Mesenchymal stem cell (in vitro differentiated cells and primary cell): ENCODE measurements around the gene NFATC1. TPM values are rescaled to one million over a fixed set of nuclear protein-coding genes. Genes with fewer than 3 reads are reported as not detected.

Experiments used
- DNase-seq: peaks from one replicate; pipeline ENCODE4 v3.0.0-alpha.2; 2013
- H2AFZ ChIP-seq: one replicate; pipeline ENCODE4 v1.6.1; 2013; ENCODE audit warnings: low read depth, mild to moderate bottlenecking, control low read depth, inconsistent platforms, low read length, moderate library complexity
- H2AK5ac ChIP-seq: 2 replicates; pipeline ENCODE4 v1.6.1; 2013; ENCODE audit warnings: low read length, moderate library complexity, mild to moderate bottlenecking, inconsistent platforms; ENCODE audit not compliant: severe bottlenecking
- H2BK120ac ChIP-seq: one replicate; pipeline ENCODE4 v1.6.1; 2013; ENCODE audit warnings: low read depth, mild to moderate bottlenecking, inconsistent platforms, low read length, moderate library complexity
- H2BK12ac ChIP-seq, 2 experiments: one replicate each; pipeline ENCODE4 v1.6.1; 2013; ENCODE audit warnings: inconsistent platforms in 2 of 2, low read length in 2 of 2, mild to moderate bottlenecking in 2 of 2, moderate library complexity in 2 of 2, control low read depth in 1 of 2
- H2BK15ac ChIP-seq: one replicate; pipeline ENCODE4 v1.6.1; 2013; ENCODE audit warnings: mild to moderate bottlenecking, low read depth, inconsistent platforms; ENCODE audit not compliant: poor library complexity, severe bottlenecking
- H2BK5ac ChIP-seq: 2 replicates; pipeline ENCODE4 v1.6.1; 2013; ENCODE audit warnings: low read depth, mild to moderate bottlenecking, low read length, control low read depth, inconsistent platforms; ENCODE audit not compliant: poor library complexity, severe bottlenecking
- H3K14ac ChIP-seq, 2 experiments: one replicate each; pipeline ENCODE4 v1.6.1; 2013; ENCODE audit warnings: inconsistent platforms in 2 of 2, low read length in 2 of 2, control low read depth in 1 of 2, mild to moderate bottlenecking in 1 of 2, moderate library complexity in 1 of 2
- H3K18ac ChIP-seq, 2 experiments: one replicate each; pipeline ENCODE4 v1.6.1; 2013; ENCODE audit warnings: inconsistent platforms in 2 of 2, low read length in 2 of 2, control low read depth in 1 of 2, low read depth in 1 of 2, mild to moderate bottlenecking in 1 of 2
- H3K23ac ChIP-seq, 2 experiments: one replicate each; pipeline ENCODE4 v1.6.1; 2013; ENCODE audit warnings: inconsistent platforms in 2 of 2, low read length in 2 of 2, mild to moderate bottlenecking in 2 of 2, moderate library complexity in 2 of 2, control low read depth in 1 of 2
- H3K27ac ChIP-seq: 2 replicates; pipeline ENCODE4 v1.5.1; 2013; ENCODE audit warnings: mild to moderate bottlenecking, moderate library complexity, low read length, control low read depth, inconsistent platforms; ENCODE audit not compliant: poor library complexity, severe bottlenecking
- H3K27me3 ChIP-seq, 2 experiments: 2 replicates each; pipeline versions ENCODE4 v1.6.1 to v1.7.0; 2013; ENCODE audit warnings: low read length in 2 of 2, mild to moderate bottlenecking in 2 of 2, moderate library complexity in 2 of 2, control low read depth in 1 of 2, inconsistent platforms in 1 of 2; ENCODE audit not compliant: control insufficient read depth in 1 of 2, insufficient read depth in 1 of 2
- H3K36me3 ChIP-seq, 2 experiments: 2 replicates each; pipeline versions ENCODE4 v1.6.1 to v1.7.0; 2013; ENCODE audit warnings: low read length in 2 of 2, control low read depth in 1 of 2, inconsistent platforms in 1 of 2, low read depth in 1 of 2, mild to moderate bottlenecking in 1 of 2; ENCODE audit not compliant: insufficient read depth in 2 of 2, control insufficient read depth in 1 of 2
- H3K4ac ChIP-seq, 2 experiments: one replicate each; pipeline ENCODE4 v1.6.1; 2013; ENCODE audit warnings: inconsistent platforms in 2 of 2, low read length in 2 of 2, mild to moderate bottlenecking in 2 of 2, moderate library complexity in 2 of 2, control low read depth in 1 of 2, low read depth in 1 of 2
- H3K4me1 ChIP-seq: 2 replicates; pipeline ENCODE4 v1.6.1; 2013; ENCODE audit warnings: low read depth, low read length, control low read depth; ENCODE audit not compliant: control insufficient read depth, insufficient read depth
- H3K4me2 ChIP-seq: 2 replicates; pipeline ENCODE4 v1.6.1; 2013; ENCODE audit warnings: low read length, mild to moderate bottlenecking, inconsistent platforms; ENCODE audit not compliant: poor library complexity, severe bottlenecking
- H3K4me3 ChIP-seq, 2 experiments: 2 replicates each; pipeline versions ENCODE4 v1.5.1 to v1.7.0; 2013; ENCODE audit warnings: low read length in 2 of 2, mild to moderate bottlenecking in 2 of 2, control low read depth in 1 of 2, low read depth in 1 of 2; ENCODE audit not compliant: insufficient read depth in 1 of 2
- H3K79me1 ChIP-seq: replicated peaks from 2 replicates; pipeline ENCODE4 v1.6.1; 2013; ENCODE audit warnings: mild to moderate bottlenecking, control low read depth, low read length, inconsistent platforms; ENCODE audit not compliant: poor library complexity, severe bottlenecking
- H3K9ac ChIP-seq: 2 replicates; pipeline ENCODE4 v1.7.0; 2013; ENCODE audit warnings: mild to moderate bottlenecking, low read length, moderate library complexity
- H3K9me3 ChIP-seq: 2 replicates; pipeline ENCODE4 v1.7.0; 2013; ENCODE audit warnings: mild to moderate bottlenecking, low read length; ENCODE audit not compliant: control insufficient read depth
- H4K8ac ChIP-seq: one replicate; pipeline ENCODE4 v1.6.1; 2013; ENCODE audit warnings: inconsistent platforms, mild to moderate bottlenecking, low read length, moderate library complexity
- H4K91ac ChIP-seq: one replicate; pipeline ENCODE4 v1.6.1; 2013; ENCODE audit warnings: mild to moderate bottlenecking, low read length, inconsistent platforms
- WGBS: methylation state at CpG from one replicate; pipeline ENCODE4 v1.1.7; 2013; ENCODE audit warnings: mixed read lengths; 5-methylcytosine and 5-hydroxymethylcytosine counted together
- polyA plus RNA-seq, 2 experiments: library from polyadenylated mRNA; stranded (reverse); fragments of 200-250 nt; gene quantifications; one replicate each; pipeline ENCODE4 v1.2.3, GENCODE V29; 2013

Gene NFATC1
- polyA plus RNA-seq (2013, experiment 1 of 2) = 9.9 TPM
- polyA plus RNA-seq (2013, experiment 2 of 2) = 10.1 TPM

- no peak within 1 kb of the TSS for H3K27ac ChIP-seq
- peak within 1 kb of the TSS; percentile 71 for H2AFZ ChIP-seq
- no peak within 1 kb of the TSS for H2BK15ac ChIP-seq
- H2BK120ac ChIP-seq = peak within 1 kb of the TSS; percentile 34
- H3K9me3 ChIP-seq = no peaks in the 10 kb centered on the region
- no peaks in the 10 kb centered on the region for H3K79me1 ChIP-seq
- DNase-seq = peak; percentile 85
- no peak within 1 kb of the TSS for H2BK5ac ChIP-seq
- H3K9ac ChIP-seq = peak within 1 kb of the TSS; percentile 81
- no peak within 1 kb of the TSS for H3K23ac ChIP-seq
- no peak within 1 kb of the TSS for H2AK5ac ChIP-seq
- peak within 1 kb of the TSS; percentile 71 for H3K4me2 ChIP-seq
- H3K4me1 ChIP-seq = peaks cover 28% of the 10 kb centered on the region
- peak within 1 kb of the TSS; percentile 50 for H4K91ac ChIP-seq
- H2BK12ac ChIP-seq = no peak within 1 kb of the TSS
- peak within 1 kb of the TSS in 1 of 2 experiments; percentile 82 for H3K4ac ChIP-seq
- H3K18ac ChIP-seq = peak within 1 kb of the TSS; percentile 37 to 82
- H4K8ac ChIP-seq = peak within 1 kb of the TSS; percentile 80
- peaks cover 19 to 56% of the 10 kb centered on the region in 2 experiments for H3K27me3 ChIP-seq
- peak within 1 kb of the TSS in 1 of 2 experiments; percentile 60 for H3K14ac ChIP-seq
- WGBS = under 1% methylated on average over 40 of the region's 91 CpGs
- no peaks in the 10 kb centered on the region for H3K36me3 ChIP-seq
- peak within 1 kb of the TSS; percentile 46 to 58 for H3K4me3 ChIP-seq
These were observed at the start of gene NFATC1 for GRCh38 chr18:79395761-79396404. Gene NFATC1, plus strand, starts transcription at chr18:79395930. Its CDS starts 295 bp downstream, at chr18:79396225.

GRCh38 chr18:79345981-79346380 is 49.7 kb upstream of the NFATC1 start:
- Histone ChIP-seq H3K4me2 (no peak overlapping the region), H4K91ac (peak overlapping the region; percentile 79), H3K4me3 (no peak overlapping the region), H2BK5ac (no peak overlapping the region), H2BK15ac (no peak overlapping the region), H2BK120ac (no peak overlapping the region), H3K4me1 (peaks cover 15% of the 10 kb centered on the region), H3K79me1 (peaks cover 2% of the 10 kb centered on the region), H4K8ac (no peak overlapping the region), H2AFZ (no peak overlapping the region), H3K36me3 (peaks cover 50 to 66% of the 10 kb centered on the region in 2 experiments), H3K14ac (no peak overlapping the region), H2BK12ac (no peak overlapping the region), H3K27ac (no peak overlapping the region), H3K9ac (no peak overlapping the region), H3K18ac (no peak overlapping the region), H2AK5ac (no peak overlapping the region), H3K23ac (no peak overlapping the region), H3K27me3 (no peaks in the 10 kb centered on the region), H3K9me3 (no peaks in the 10 kb centered on the region), H3K4ac (peak overlapping the region in 1 of 2 experiments; percentile 41)
- 96% methylated on average over 26 of the region's 26 CpGs for WGBS
- DNase-seq = no peak

- Histone ChIP-seq H2AK5ac (no peak overlapping the region), H2AFZ (no peak overlapping the region), H2BK12ac (no peak overlapping the region), H2BK120ac (no peak overlapping the region), H4K8ac (no peak overlapping the region), H3K4me2 (no peak overlapping the region), H3K9ac (no peak overlapping the region), H2BK15ac (no peak overlapping the region), H3K9me3 (no peaks in the 10 kb centered on the region), H3K27ac (no peak overlapping the region), H3K14ac (no peak overlapping the region), H4K91ac (no peak overlapping the region), H3K18ac (no peak overlapping the region), H3K79me1 (no peaks in the 10 kb centered on the region), H2BK5ac (no peak overlapping the region), H3K27me3 (no peaks in the 10 kb centered on the region), H3K4ac (no peak overlapping the region), H3K4me1 (peaks cover 15% of the 10 kb centered on the region), H3K36me3 (peaks cover 52 to 69% of the 10 kb centered on the region in 2 experiments), H3K4me3 (no peak overlapping the region), H3K23ac (no peak overlapping the region)
- no peak for DNase-seq
- 88% methylated on average over 2 of the region's 5 CpGs for WGBS
These were observed 47.7 kb upstream of the NFATC1 start for GRCh38 chr18:79348066-79348465.

GRCh38 chr18:79352432-79352831 is 43.3 kb upstream of the NFATC1 start:
- no peak overlapping the region for H3K4me2 ChIP-seq

More at GRCh38 chr18:79352432-79352831, 43.3 kb upstream of the NFATC1 start:
- no peak overlapping the region for H3K27ac ChIP-seq
- peaks cover 7% of the 10 kb centered on the region for H3K4me1 ChIP-seq
- no peak overlapping the region for H3K14ac ChIP-seq
- H4K91ac ChIP-seq = no peak overlapping the region
- DNase-seq = no peak
- H3K4me3 ChIP-seq = no peak overlapping the region
- no peaks in the 10 kb centered on the region for H3K9me3 ChIP-seq
- H3K18ac ChIP-seq = no peak overlapping the region
- no peak overlapping the region for H3K4ac ChIP-seq
- H2AK5ac ChIP-seq = no peak overlapping the region
- no peak overlapping the region for H3K9ac ChIP-seq
- H3K36me3 ChIP-seq = peaks cover 35 to 43% of the 10 kb centered on the region in 2 experiments
- 92% methylated on average over 5 of the region's 6 CpGs for WGBS
- no peak overlapping the region for H2BK120ac ChIP-seq
- no peak overlapping the region for H3K23ac ChIP-seq
- no peak overlapping the region for H4K8ac ChIP-seq
- H3K79me1 ChIP-seq = no peaks in the 10 kb centered on the region
- H2BK15ac ChIP-seq = no peak overlapping the region
- no peak overlapping the region for H2AFZ ChIP-seq
- H2BK5ac ChIP-seq = no peak overlapping the region
- H2BK12ac ChIP-seq = no peak overlapping the region
- no peaks in the 10 kb centered on the region for H3K27me3 ChIP-seq
